D721Med (cell line): ENCODE results near the gene NUP153.
"Not testable (repeated sequence)": the region's sequence is repeated elsewhere in the genome, so short reads cannot be mapped to it uniquely, and the experiment has no call there.

ENCODE experiments used
- DNase-seq: peaks from one replicate; pipeline ENCODE4 v3.0.0; 2011; ENCODE audit warnings: low spot score; ENCODE audit not compliant: insufficient read length
- FAIRE-seq: peaks from 2 replicates; lab custom pipeline; 2011; peaks lifted over from hg19 to GRCh38; lab: Jason Lieb, UNC
- CTCF ChIP-seq: IDR thresholded peaks from 2 replicates; pipeline ENCODE4 v1.5.1; 2012; ENCODE audit warnings: mild to moderate bottlenecking, control low read depth; ENCODE audit not compliant: insufficient read depth; ENCODE audit errors: missing control alignments

The NUP153 gene

GRCh38 chr6:17706580-17707370 is at the start of gene NUP153:
TSS of gene NUP153 (minus strand) at chr6:17706925. CDS start at chr6:17706387, 538 bp downstream.
- FAIRE-seq, result no peak
- no peak for TF ChIP-seq CTCF

GRCh38 chr6:17754254-17754653 is 47.5 kb upstream of the NUP153 start:
- FAIRE-seq (no peak), DNase-seq (no peak)
- no peak for TF ChIP-seq CTCF

More at GRCh38 chr6:17706580-17707370, at the start of gene NUP153:
- peak; percentile 74 for DNase-seq

- DNase-seq, FAIRE-seq: not testable (repeated sequence)
Measured at GRCh38 chr6:17745324-17745723, 38.6 kb upstream of the NUP153 start.

GRCh38 chr6:17744757-17745308 is 38.1 kb upstream of the NUP153 start:
- not testable (repeated sequence) for DNase-seq, FAIRE-seq

GRCh38 chr6:17744019-17744756 is 37.5 kb upstream of the NUP153 start:
- DNase-seq (no peak), FAIRE-seq (no peak)
- no peak for TF ChIP-seq CTCF

GRCh38 chr6:17741507-17741906 is 34.8 kb upstream of the NUP153 start:
- TF ChIP-seq CTCF, result no peak
- FAIRE-seq, result no peak
- DNase-seq, result no peak

- DNase-seq, result no peak
- no peak for TF ChIP-seq CTCF
- no peak for FAIRE-seq
Measured at GRCh38 chr6:17740559-17741220, 34.0 kb upstream of the NUP153 start.
